HL-60 (cell line): Measurements from ENCODE around the gene MAP3K5.
A peak's percentile ranks its signal among the peaks of the same experiment; 100 is the strongest.

Experiments
- DNase-seq, 2 experiments: peaks; one replicate each; pipeline ENCODE4 v3.0.0-alpha.2; 2010 to 2020; ENCODE audit warnings: low read depth in 1 of 2, low spot score in 1 of 2
- H3K27ac ChIP-seq: fragments of 250-450 bp; sonication (Bioruptor Pico); replicated peaks from 2 replicates; pipeline ENCODE4 v1.5.1; 2020; ENCODE audit warnings: mild to moderate bottlenecking, moderate library complexity
- H3K27me3 ChIP-seq: fragments of 250-450 bp; sonication (Bioruptor Pico); 2 replicates; pipeline ENCODE4 v1.5.1; 2021; ENCODE audit warnings: mild to moderate bottlenecking, moderate library complexity; ENCODE audit not compliant: insufficient read depth, poor library complexity, severe bottlenecking
- H3K4me3 ChIP-seq: replicated peaks from 2 replicates; pipeline ENCODE4 v1.5.1; 2011; ENCODE audit warnings: mild to moderate bottlenecking, control low read depth, low read length; ENCODE audit not compliant: insufficient read depth
- GABPA ChIP-seq: IDR thresholded peaks from 2 replicates; pipeline ENCODE4 v1.6.1; 2012; ENCODE audit warnings: low read depth
- POLR2AphosphoS5 ChIP-seq: IDR thresholded peaks from 2 replicates; pipeline ENCODE4 v1.6.1; 2012; ENCODE audit warnings: low read depth
- REST ChIP-seq: IDR thresholded peaks from 2 replicates; pipeline ENCODE4 v1.6.1; 2012; ENCODE audit warnings: low read depth; ENCODE audit not compliant: insufficient replicate concordance
- SPI1 ChIP-seq: IDR thresholded peaks from 2 replicates; pipeline ENCODE4 v1.6.1; 2012; ENCODE audit warnings: low read depth, mild to moderate bottlenecking, borderline replicate concordance
- TF ChIP-seq, protein P1 (sequence below): IDR thresholded peaks from one replicate; pipeline ENCODE4 v1.5.1; 2011; ENCODE audit warnings: low read length, control low read depth, inconsistent platforms; ENCODE audit not compliant: insufficient read depth

The MAP3K5 gene

GRCh38 chr6:136726837-136727557 is 65.3 kb downstream of the MAP3K5 start:
- TF ChIP-seq GABPA (no peak), REST (no peak), SPI1 (no peak), POLR2AphosphoS5 (no peak)
- TF ChIP-seq, protein P1, sequence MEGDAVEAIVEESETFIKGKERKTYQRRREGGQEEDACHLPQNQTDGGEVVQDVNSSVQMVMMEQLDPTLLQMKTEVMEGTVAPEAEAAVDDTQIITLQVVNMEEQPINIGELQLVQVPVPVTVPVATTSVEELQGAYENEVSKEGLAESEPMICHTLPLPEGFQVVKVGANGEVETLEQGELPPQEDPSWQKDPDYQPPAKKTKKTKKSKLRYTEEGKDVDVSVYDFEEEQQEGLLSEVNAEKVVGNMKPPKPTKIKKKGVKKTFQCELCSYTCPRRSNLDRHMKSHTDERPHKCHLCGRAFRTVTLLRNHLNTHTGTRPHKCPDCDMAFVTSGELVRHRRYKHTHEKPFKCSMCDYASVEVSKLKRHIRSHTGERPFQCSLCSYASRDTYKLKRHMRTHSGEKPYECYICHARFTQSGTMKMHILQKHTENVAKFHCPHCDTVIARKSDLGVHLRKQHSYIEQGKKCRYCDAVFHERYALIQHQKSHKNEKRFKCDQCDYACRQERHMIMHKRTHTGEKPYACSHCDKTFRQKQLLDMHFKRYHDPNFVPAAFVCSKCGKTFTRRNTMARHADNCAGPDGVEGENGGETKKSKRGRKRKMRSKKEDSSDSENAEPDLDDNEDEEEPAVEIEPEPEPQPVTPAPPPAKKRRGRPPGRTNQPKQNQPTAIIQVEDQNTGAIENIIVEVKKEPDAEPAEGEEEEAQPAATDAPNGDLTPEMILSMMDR: no peak
- Histone ChIP-seq H3K27me3 (no peaks in the 10 kb centered on the region), H3K27ac (no peak overlapping the region), H3K4me3 (no peak overlapping the region)
- no peak for DNase-seq

- no peak for DNase-seq
- Histone ChIP-seq H3K27me3 (no peaks in the 10 kb centered on the region), H3K4me3 (no peak overlapping the region), H3K27ac (no peak overlapping the region)
- TF ChIP-seq SPI1 (no peak), GABPA (no peak), POLR2AphosphoS5 (no peak), REST (no peak)
- TF ChIP-seq, protein P1: no peak
Observed at GRCh38 chr6:136725124-136725523, 67.2 kb downstream of the MAP3K5 start.

GRCh38 chr6:136723780-136724179 is 68.5 kb downstream of the MAP3K5 start:
- TF ChIP-seq, protein P1: no peak
- TF ChIP-seq SPI1: no peak
- TF ChIP-seq GABPA: no peak
- no peak for TF ChIP-seq POLR2AphosphoS5
- no peak for TF ChIP-seq REST
- H3K4me3 ChIP-seq: no peak overlapping the region
- peak; percentile 7 to 56 for DNase-seq
- H3K27me3 ChIP-seq: no peaks in the 10 kb centered on the region
- H3K27ac ChIP-seq: no peak overlapping the region
